Measurements from ENCODE around the gene GABARAPL2. TPM values are rescaled to one million over a fixed set of nuclear protein-coding genes. Genes with fewer than 3 reads are reported as not detected.
"Not testable (repeated sequence)": the region's sequence is repeated elsewhere in the genome, so short reads cannot be mapped to it uniquely, and the experiment has no call there.

The GABARAPL2 gene
- total and polyA plus RNA-seq, 9 donors, result 77.9 to 195 (median 109) TPM

GRCh38 chr16:75584108-75584507 is 17.9 kb downstream of the GABARAPL2 start:
- Histone ChIP-seq H3K27me3 (no peaks in the 10 kb centered on the region), H3K4me1 (ENCODE audit: insufficient read depth) (no peaks in the 10 kb centered on the region), H3K9me3 (no peaks in the 10 kb centered on the region), H3K36me3 (no peaks in the 10 kb centered on the region), H3K4me3 (no peak overlapping the region), H3K27ac (no peak overlapping the region)
- DNase-seq, result no peak
- intact Hi-C loops (cut with DNase I), result no loop called here
- WGBS, 3 donors, result 68 to 84% (median 79%) methylated on average over 3 of the region's 3 CpGs
- TF ChIP-seq POLR2A (IDR thresholded peaks at IDR 0.05) (no peak), CTCF (IDR thresholded peaks at IDR 0.05) (no peak), EP300 (IDR thresholded peaks at IDR 0.05) (no peak)

GRCh38 chr16:75588716-75589115 is 22.5 kb downstream of the GABARAPL2 start:
- Histone ChIP-seq H3K9me3 (no peaks in the 10 kb centered on the region), H3K27me3 (no peaks in the 10 kb centered on the region), H3K36me3 (no peaks in the 10 kb centered on the region), H3K4me1 (ENCODE audit: insufficient read depth) (no peaks in the 10 kb centered on the region), H3K4me3 (no peak overlapping the region), H3K27ac (no peak overlapping the region)
- 93 to 99% (median 96%) methylated on average over 4 of the region's 4 CpGs for WGBS, 3 donors
- TF ChIP-seq EP300 (IDR thresholded peaks at IDR 0.05), result no peak
- DNase-seq, result no peak
- intact Hi-C loops (cut with DNase I), result no loop called here

GRCh38 chr16:75589306-75589705 is 23.1 kb downstream of the GABARAPL2 start:
- no peak for TF ChIP-seq POLR2A (IDR thresholded peaks at IDR 0.05)
- H3K4me1 ChIP-seq (ENCODE audit: insufficient read depth), result no peaks in the 10 kb centered on the region
- no peak for DNase-seq
- WGBS, 3 donors, result 72 to 84% (median 82%) methylated on average over 3 of the region's 3 CpGs
- H3K27ac ChIP-seq, result no peak overlapping the region
- no peak overlapping the region for H3K4me3 ChIP-seq
- intact Hi-C loops (cut with DNase I), result no loop called here
- H3K36me3 ChIP-seq, result no peaks in the 10 kb centered on the region
- no peaks in the 10 kb centered on the region for H3K27me3 ChIP-seq
- no peaks in the 10 kb centered on the region for H3K9me3 ChIP-seq

- no peaks in the 10 kb centered on the region for H3K36me3 ChIP-seq
- TF ChIP-seq CTCF (IDR thresholded peaks at IDR 0.05) (peak in 1 of 3 donors; percentile 9), POLR2A (IDR thresholded peaks at IDR 0.05) (no peak)
- WGBS, 3 donors, result 7 to 11% (median 10%) methylated on average over 8 of the region's 8 CpGs
- H3K27ac ChIP-seq, result peak overlapping the region in 1 of 2 donors; percentile 56
- DNase-seq, result peak; percentile 40 to 60 (median 58)
- no peaks in the 10 kb centered on the region for H3K27me3 ChIP-seq
- H3K4me3 ChIP-seq, result no peak overlapping the region
- H3K4me1 ChIP-seq (ENCODE audit: insufficient read depth), result no peaks in the 10 kb centered on the region
- no peaks in the 10 kb centered on the region for H3K9me3 ChIP-seq
- intact Hi-C loops (cut with DNase I), result no loop called here
Observed at GRCh38 chr16:75590920-75591843, 25.0 kb downstream of the GABARAPL2 start.

- H3K4me1 ChIP-seq (ENCODE audit: insufficient read depth); H3K9me3 ChIP-seq; DNase-seq; H3K27ac ChIP-seq; H3K27me3 ChIP-seq; H3K36me3 ChIP-seq; intact Hi-C loops (cut with DNase I); H3K4me3 ChIP-seq: not testable (repeated sequence)
- WGBS, 3 donors, result 14 to 24% (median 21%) methylated on average over 7 to 9 of the region's 9 CpGs
Observed at GRCh38 chr16:75591927-75592326, 25.7 kb downstream of the GABARAPL2 start.

GRCh38 chr16:75593308-75593707 is 27.1 kb downstream of the GABARAPL2 start:
- no peak for DNase-seq
- TF ChIP-seq EP300 (IDR thresholded peaks at IDR 0.05) (no peak), POLR2A (IDR thresholded peaks at IDR 0.05) (no peak), CTCF (IDR thresholded peaks at IDR 0.05) (no peak)
- Histone ChIP-seq H3K36me3 (no peaks in the 10 kb centered on the region), H3K4me3 (no peak overlapping the region), H3K4me1 (ENCODE audit: insufficient read depth) (no peaks in the 10 kb centered on the region), H3K9me3 (no peaks in the 10 kb centered on the region), H3K27me3 (no peaks in the 10 kb centered on the region), H3K27ac (no peak overlapping the region)
- WGBS, 3 donors, result 85 to 90% (median 87%) methylated on average over 6 of the region's 6 CpGs
- intact Hi-C loops (cut with DNase I), result no loop called here

Measured in ovary (tissue), 9 donors.